Activated T-helper 2 cell treated with anti-CD3 and anti-CD28 coated beads, Interferon-gamma antibody, Interleukin-2, Interleukin-4, amounts not matched to agents 10 μg/mL and 5 μg/mL and 100 μg/mL, durations not matched to agents 14 hours and 24 hours and 36 hours (primary cell): ENCODE data around the gene SMAD5. TPM values are rescaled to one million over a fixed set of nuclear protein-coding genes. Genes with fewer than 3 reads are reported as not detected.

ENCODE experiments used
- DNase-seq: peaks from one replicate; pipeline ENCODE4 v3.0.0; 2021; ENCODE audit warnings: low spot score
- H3K27ac Mint-ChIP-seq: one replicate; pipeline ENCODE4 v1.8.0; 2021; ENCODE audit warnings: mixed read lengths
- H3K27me3 Mint-ChIP-seq: one replicate; pipeline ENCODE4 v1.8.0; 2021; ENCODE audit warnings: low read depth, mixed read lengths
- H3K36me3 Mint-ChIP-seq: one replicate; pipeline ENCODE4 v1.8.0; 2021; ENCODE audit warnings: low read depth, mixed read lengths
- H3K4me1 Mint-ChIP-seq: one replicate; pipeline ENCODE4 v1.8.0; 2021; ENCODE audit warnings: low read depth, mixed read lengths
- H3K4me3 Mint-ChIP-seq: one replicate; pipeline ENCODE4 v1.8.0; 2021; ENCODE audit warnings: low read depth, mild to moderate bottlenecking, moderate library complexity, mixed read lengths
- H3K9me3 Mint-ChIP-seq: one replicate; pipeline ENCODE4 v1.8.0; 2021; ENCODE audit warnings: mixed read lengths
- intact Hi-C: fragments of 100-400 bp; cut with micrococcal nuclease; formaldehyde crosslinking; loops from one replicate; pipeline ENCODE4 v1.15.1; 2023
- total RNA-seq: library from RNA; stranded (reverse); gene quantifications from 2 replicates; pipeline ENCODE4 v1.2.3, GENCODE V29; 2022

The SMAD5 gene
- total RNA-seq, 1 donor from 2014 or later, result 19.7 TPM

DNA sequence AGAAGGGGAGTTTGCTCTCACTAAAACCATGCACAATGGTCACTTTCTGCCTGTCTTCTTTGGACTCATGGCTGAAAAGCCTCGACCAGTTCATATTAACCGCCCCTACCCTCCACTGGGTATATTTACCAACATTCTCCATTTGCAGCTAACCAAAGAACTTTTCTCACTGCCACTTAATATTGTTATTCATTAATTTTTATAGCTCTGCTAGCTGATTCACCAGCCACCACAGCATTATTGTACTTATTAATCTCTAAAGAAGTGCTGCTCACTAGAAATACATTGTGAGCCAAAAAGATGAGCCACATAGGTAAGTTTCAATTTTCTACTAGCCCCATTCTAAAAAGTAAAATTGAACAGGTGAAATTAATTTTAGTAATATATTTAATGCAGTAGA is 93.8 kb downstream of the SMAD5 start:
- no peak for DNase-seq
- Mint-ChIP-seq H3K27ac (no peak overlapping the region), H3K27me3 (peaks cover 3% of the 10 kb centered on the region), H3K4me3 (no peak overlapping the region), H3K9me3 (peaks cover 1% of the 10 kb centered on the region), H3K36me3 (no peaks in the 10 kb centered on the region), H3K4me1 (no peaks in the 10 kb centered on the region)
- intact Hi-C loops, result no loop called here

- peaks cover 3% of the 10 kb centered on the region for H3K27me3 Mint-ChIP-seq
- no peaks in the 10 kb centered on the region for H3K9me3 Mint-ChIP-seq
- DNase-seq, result no peak
- no peak overlapping the region for H3K4me3 Mint-ChIP-seq
- no peaks in the 10 kb centered on the region for H3K36me3 Mint-ChIP-seq
- intact Hi-C loops, result no loop called here
- H3K4me1 Mint-ChIP-seq, result no peaks in the 10 kb centered on the region
- H3K27ac Mint-ChIP-seq, result no peak overlapping the region
Measured at GRCh38 chr5:136228136-136228757, 95.6 kb downstream of the SMAD5 start.

- intact Hi-C loops, result no loop called here
- H3K9me3 Mint-ChIP-seq, result no peaks in the 10 kb centered on the region
- no peak overlapping the region for H3K27ac Mint-ChIP-seq
Measured at GRCh38 chr5:136230176-136230575, 97.5 kb downstream of the SMAD5 start.

GRCh38 chr5:136232316-136232715 is 99.7 kb downstream of the SMAD5 start:
- peaks cover 2% of the 10 kb centered on the region for H3K27me3 Mint-ChIP-seq
- H3K4me3 Mint-ChIP-seq, result no peak overlapping the region
- intact Hi-C loops, result no loop called here

More at GRCh38 chr5:136230176-136230575, 97.5 kb downstream of the SMAD5 start:
- no peak for DNase-seq
- Mint-ChIP-seq H3K4me3 (no peak overlapping the region), H3K27me3 (peaks cover 3% of the 10 kb centered on the region), H3K36me3 (no peaks in the 10 kb centered on the region), H3K4me1 (no peaks in the 10 kb centered on the region)

More at GRCh38 chr5:136232316-136232715, 99.7 kb downstream of the SMAD5 start:
- no peak overlapping the region for H3K27ac Mint-ChIP-seq
- no peaks in the 10 kb centered on the region for H3K9me3 Mint-ChIP-seq
- H3K4me1 Mint-ChIP-seq, result no peaks in the 10 kb centered on the region
- DNase-seq, result no peak
- no peaks in the 10 kb centered on the region for H3K36me3 Mint-ChIP-seq

Other genes with a start within 250 kb of the SMAD5 start
- 94.0 and 104 TPM in 2 replicates for gene IL9, start 237.0 kb upstream of the SMAD5 start, total RNA-seq
- gene LECT2, start 177.9 kb upstream of the SMAD5 start, total RNA-seq, result not detected in 2 replicates
- gene TGFBI, start 103.9 kb upstream of the SMAD5 start, total RNA-seq, result not detected in 2 replicates
- gene SMIM32, start 60.3 kb downstream of the SMAD5 start, total RNA-seq, result not detected in 2 replicates
- not detected in 2 replicates for gene TRPC7, start 232.7 kb downstream of the SMAD5 start, total RNA-seq